Hepatocyte (in vitro differentiated cells): ENCODE data around the gene ITGA8.

ENCODE experiments used
- CTCF ChIP-seq: fragments of 200-600 bp; sonication (generic); IDR thresholded peaks from 2 replicates; pipeline ENCODE4 v1.5.1; 2016; ENCODE audit warnings: antibody characterized with exemption, mild to moderate bottlenecking; ENCODE audit not compliant: poor library complexity
- EZH2phosphoT487 ChIP-seq: fragments of 200-600 bp; sonication (generic); IDR thresholded peaks from one replicate; pipeline ENCODE4 v1.6.1; 2018; ENCODE audit warnings: antibody characterized with exemption, mild to moderate bottlenecking, low read depth, moderate library complexity; ENCODE audit not compliant: unreplicated experiment, severe bottlenecking

GRCh38 chr10:15754937-15755336, 35.2 kb upstream of the ITGA8 start:
- TF ChIP-seq CTCF, result no peak
- no peak for TF ChIP-seq EZH2phosphoT487
